Measurements from ENCODE around the gene MRGPRF. TPM values are rescaled to one million over a fixed set of nuclear protein-coding genes. Genes with fewer than 3 reads are reported as not detected.

Gene MRGPRF
- polyA plus RNA-seq, 1 of the 3 experiments (the other 2 are of a cell fraction), result 0.18 TPM

- Histone ChIP-seq H2AFZ (ENCODE audit: low read depth) (no peak overlapping the region), H3K27ac (ENCODE audit: low read depth in 2 of 2, low read length in 1 of 2) (no peak overlapping the region), H3K27me3 (ENCODE audit: insufficient read depth) (no peaks in the 10 kb centered on the region), H3F3A (replicated peaks; ENCODE audit: insufficient read depth) (no peaks in the 10 kb centered on the region), H3K36me3 (replicated peaks in 1 of 2; ENCODE audit: control insufficient read depth in 1 of 2, insufficient read depth in 2 of 2, low read length in 1 of 2) (peaks cover 0 to 8% of the 10 kb centered on the region in 2 experiments), H3K9me2 (no peaks in the 10 kb centered on the region), H3K4me1 (ENCODE audit: control insufficient read depth in 1 of 2, insufficient read depth in 2 of 2, low read depth in 1 of 2, low read length in 1 of 2) (peaks cover 0 to 4% of the 10 kb centered on the region in 2 experiments; a peak in 1 of 4 replicates), H3K4me2 (no peak overlapping the region), H3K4me3 (ENCODE audit: low read depth in 2 of 2, low read length in 1 of 2) (no peak overlapping the region), H3K9me3 (no peaks in the 10 kb centered on the region), H4K20me1 (ENCODE audit: insufficient read depth) (no peaks in the 10 kb centered on the region), H3K9ac (no peak overlapping the region), H3K79me2 (ENCODE audit: insufficient read depth) (no peaks in the 10 kb centered on the region)
- WGBS (ENCODE audit: low lambda C conversion rate), result 95% methylated on average over 11 of the region's 15 CpGs
- TF ChIP-seq GABPA (IDR thresholded peaks at IDR 0.05; ENCODE audit: low read depth) (no peak), NRF1 (IDR thresholded peaks at IDR 0.05; ENCODE audit: low read depth, low read length) (no peak), RFX5 (IDR thresholded peaks at IDR 0.05; ENCODE audit: low read length) (no peak)
- ChIA-PET CTCF (no interaction called here), POLR2A (no interaction called here)
- no peak for DNase-seq
Measured at GRCh38 chr11:69062169-69062855, 49.3 kb upstream of the MRGPRF start.

- POLR2A ChIA-PET, result no interaction called here
- no peak for TF ChIP-seq MXI1 (IDR thresholded peaks at IDR 0.05; ENCODE audit: low read depth, low read length)
- no peak for TF ChIP-seq FOSL2 (IDR thresholded peaks at IDR 0.05; ENCODE audit: borderline replicate concordance, low read depth)
- TF ChIP-seq SIN3A (IDR thresholded peaks at IDR 0.05; ENCODE audit: borderline replicate concordance, low read depth, low read length), result no peak
- TF ChIP-seq REST (IDR thresholded peaks at IDR 0.05; ENCODE audit: low read depth, low read length), result no peak
- no peaks in the 10 kb centered on the region for H3K27me3 ChIP-seq (ENCODE audit: insufficient read depth)
- 88% methylated on average over 4 of the region's 4 CpGs for WGBS (ENCODE audit: low lambda C conversion rate)
- H3K4me1 ChIP-seq (ENCODE audit: control insufficient read depth in 1 of 2, insufficient read depth in 2 of 2, low read depth in 1 of 2, low read length in 1 of 2), result peaks cover 0 to 4% of the 10 kb centered on the region in 2 experiments; a peak in 1 of 4 replicates
- peaks cover 0 to 8% of the 10 kb centered on the region in 2 experiments for H3K36me3 ChIP-seq (replicated peaks in 1 of 2; ENCODE audit: control insufficient read depth in 1 of 2, insufficient read depth in 2 of 2, low read length in 1 of 2)
- H3K9ac ChIP-seq, result no peak overlapping the region
- no peak overlapping the region for H3K4me2 ChIP-seq
- no peaks in the 10 kb centered on the region for H3K9me3 ChIP-seq
- H4K20me1 ChIP-seq (ENCODE audit: insufficient read depth), result no peaks in the 10 kb centered on the region
- H3F3A ChIP-seq (replicated peaks; ENCODE audit: insufficient read depth), result no peaks in the 10 kb centered on the region
- H3K9me2 ChIP-seq, result no peaks in the 10 kb centered on the region
- H3K4me3 ChIP-seq (ENCODE audit: low read depth in 2 of 2, low read length in 1 of 2), result no peak overlapping the region
- H3K27ac ChIP-seq (ENCODE audit: low read depth in 2 of 2, low read length in 1 of 2), result no peak overlapping the region
- CTCF ChIA-PET, result interaction anchor here (1.1 to 1.4 kb wide), 3 partner anchors 40 to 263 kb away, joined by 3 read pairs; no protein-coding TSS in a partner anchor
- H3K79me2 ChIP-seq (ENCODE audit: insufficient read depth), result no peaks in the 10 kb centered on the region
- no peak overlapping the region for H2AFZ ChIP-seq (ENCODE audit: low read depth)
- DNase-seq, result no peak
Measured at GRCh38 chr11:69061713-69062053, 48.6 kb upstream of the MRGPRF start.

All from SK-N-SH (cell line).